ENCODE results near the gene ARPP19. TPM values are rescaled to one million over a fixed set of nuclear protein-coding genes. Genes with fewer than 3 reads are reported as not detected.
A peak's percentile ranks its signal among the peaks of the same experiment; 100 is the strongest.

ARPP19 gene
- total and polyA plus RNA-seq, 9 of the 15 experiments (the other 6 are each of a cell fraction or from before 2014, with no cell fraction given) = 33.3 to 102 (median 60.5) TPM

DNA sequence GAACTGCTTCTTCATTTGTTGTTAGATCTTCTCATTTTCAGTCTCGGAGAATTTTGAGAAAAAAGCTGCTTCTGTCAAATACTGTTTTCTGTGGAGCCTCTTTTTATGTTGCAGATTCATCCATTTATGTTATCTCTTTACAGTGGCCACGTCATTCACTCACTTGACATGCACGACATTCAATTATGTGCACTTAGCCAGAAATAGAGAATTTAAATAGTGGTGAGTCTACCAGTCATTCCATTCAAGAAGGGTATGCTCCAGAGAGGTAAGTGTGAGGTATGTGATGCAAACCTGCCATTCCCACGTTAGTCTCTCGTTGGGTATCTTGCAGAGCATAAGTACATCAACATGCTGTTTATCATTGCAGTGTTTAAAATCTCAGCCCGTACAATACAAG is 9.8 kb downstream of the ARPP19 start (continued):
- TF ChIP-seq JUND (IDR thresholded peaks at IDR 0.05; ENCODE audit: borderline replicate concordance, low read depth, low read length) (no peak; the same call in 1 of the 2 replicates), JUND (tag; IDR thresholded peaks at IDR 0.05; ENCODE audit: borderline replicate concordance, low read depth, low read length) (0 out of 3 replicates have a peak, but pooled peaks have one; percentile 36), NR1H2 (CRISPR knock-in tag; IDR thresholded peaks at IDR 0.05) (no peak), ATF1 (CRISPR knock-in tag; IDR thresholded peaks at IDR 0.05) (no peak), ATF1 (tag; IDR thresholded peaks at IDR 0.05) (0 out of 2 replicates have a peak, but pooled peaks have one; percentile 7), MEIS2 (IDR thresholded peaks at IDR 0.05; ENCODE audit: partially characterized antibody) (peak; percentile 37), TRIM24 (IDR thresholded peaks at IDR 0.05) (peak in 1 of 2 experiments; percentile 61; a peak in 2 of 4 replicates), KAT8 (IDR thresholded peaks at IDR 0.05; ENCODE audit: low read depth) (no peak), FOSL1 (tag; conservative IDR thresholded peaks at IDR 0.05) (peak; percentile 16; the same call in 1 of the 2 replicates), LEF1 (IDR thresholded peaks at IDR 0.05) (peak; percentile 29; the same call in 1 of the 2 replicates), TEAD2 (tag; IDR thresholded peaks at IDR 0.05) (no peak), RBM34 (IDR thresholded peaks at IDR 0.05; ENCODE audit: borderline replicate concordance, insufficient read depth, low read length) (no peak), ATF7 (IDR thresholded peaks at IDR 0.05) (peak; percentile 41), NFE2 (IDR thresholded peaks at IDR 0.05; ENCODE audit: low read depth) (0 out of 2 replicates have a peak, but pooled peaks have one; percentile 12)
- TF ChIP-seq, protein P1, sequence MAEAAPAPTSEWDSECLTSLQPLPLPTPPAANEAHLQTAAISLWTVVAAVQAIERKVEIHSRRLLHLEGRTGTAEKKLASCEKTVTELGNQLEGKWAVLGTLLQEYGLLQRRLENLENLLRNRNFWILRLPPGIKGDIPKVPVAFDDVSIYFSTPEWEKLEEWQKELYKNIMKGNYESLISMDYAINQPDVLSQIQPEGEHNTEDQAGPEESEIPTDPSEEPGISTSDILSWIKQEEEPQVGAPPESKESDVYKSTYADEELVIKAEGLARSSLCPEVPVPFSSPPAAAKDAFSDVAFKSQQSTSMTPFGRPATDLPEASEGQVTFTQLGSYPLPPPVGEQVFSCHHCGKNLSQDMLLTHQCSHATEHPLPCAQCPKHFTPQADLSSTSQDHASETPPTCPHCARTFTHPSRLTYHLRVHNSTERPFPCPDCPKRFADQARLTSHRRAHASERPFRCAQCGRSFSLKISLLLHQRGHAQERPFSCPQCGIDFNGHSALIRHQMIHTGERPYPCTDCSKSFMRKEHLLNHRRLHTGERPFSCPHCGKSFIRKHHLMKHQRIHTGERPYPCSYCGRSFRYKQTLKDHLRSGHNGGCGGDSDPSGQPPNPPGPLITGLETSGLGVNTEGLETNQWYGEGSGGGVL (CRISPR knock-in tag; IDR thresholded peaks at IDR 0.05) = no peak
- TF ChIP-seq, protein P2, sequence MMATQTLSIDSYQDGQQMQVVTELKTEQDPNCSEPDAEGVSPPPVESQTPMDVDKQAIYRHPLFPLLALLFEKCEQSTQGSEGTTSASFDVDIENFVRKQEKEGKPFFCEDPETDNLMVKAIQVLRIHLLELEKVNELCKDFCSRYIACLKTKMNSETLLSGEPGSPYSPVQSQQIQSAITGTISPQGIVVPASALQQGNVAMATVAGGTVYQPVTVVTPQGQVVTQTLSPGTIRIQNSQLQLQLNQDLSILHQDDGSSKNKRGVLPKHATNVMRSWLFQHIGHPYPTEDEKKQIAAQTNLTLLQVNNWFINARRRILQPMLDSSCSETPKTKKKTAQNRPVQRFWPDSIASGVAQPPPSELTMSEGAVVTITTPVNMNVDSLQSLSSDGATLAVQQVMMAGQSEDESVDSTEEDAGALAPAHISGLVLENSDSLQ (IDR thresholded peaks at IDR 0.05) = peak; percentile 61
